VCaP (cell line): ENCODE measurements around the gene SMARCD3.

Source experiments
- H3K27ac ChIP-seq: fragments of 450-650 bp; 2 replicates; pipeline ENCODE4 v1.5.1; 2017
- CTCF ChIP-seq: fragments of 450-650 bp; conservative IDR thresholded peaks from 2 replicates; pipeline ENCODE4 v1.5.1; 2017; ENCODE audit warnings: mild to moderate bottlenecking, moderate library complexity

SMARCD3 gene

GRCh38 chr7:151272405-151272804 lies 23.9 kb upstream of the SMARCD3 start:
- no peak for TF ChIP-seq CTCF
- no peak overlapping the region for H3K27ac ChIP-seq

GRCh38 chr7:151271699-151272355 lies 23.3 kb upstream of the SMARCD3 start:
- no peak overlapping the region for H3K27ac ChIP-seq
- no peak for TF ChIP-seq CTCF

- TF ChIP-seq CTCF = no peak
- H3K27ac ChIP-seq = no peak overlapping the region
These were observed 21.0 kb upstream of the SMARCD3 start for GRCh38 chr7:151269511-151269910.

GRCh38 chr7:151265351-151265931 lies 16.9 kb upstream of the SMARCD3 start:
- H3K27ac ChIP-seq = no peak overlapping the region
- no peak for TF ChIP-seq CTCF

- no peak for TF ChIP-seq CTCF
- no peak overlapping the region for H3K27ac ChIP-seq
These were observed 16.1 kb upstream of the SMARCD3 start for GRCh38 chr7:151264615-151265014.

- TF ChIP-seq CTCF = no peak
- H3K27ac ChIP-seq = no peak overlapping the region
These were observed 13.0 kb upstream of the SMARCD3 start for GRCh38 chr7:151261529-151261928.

GRCh38 chr7:151260883-151261282 lies 12.4 kb upstream of the SMARCD3 start:
- no peak for TF ChIP-seq CTCF
- H3K27ac ChIP-seq = no peak overlapping the region
